MM.1S (cell line): Measurements from ENCODE around the gene PSMG3.

Experiments used
- DNase-seq: peaks from one replicate; pipeline ENCODE4 v3.0.0-alpha.2; 2015
- H2AFZ ChIP-seq: fragments of 300-600 bp; sonication (generic); 2 replicates; pipeline ENCODE4 v1.6.0; 2016; ENCODE audit warnings: antibody characterized with exemption, low read length
- H3F3A ChIP-seq: fragments of 300-600 bp; sonication (generic); 2 replicates; pipeline ENCODE4 v1.6.1; 2016; ENCODE audit warnings: mild to moderate bottlenecking, antibody characterized with exemption, low read length, moderate library complexity, mixed read lengths; ENCODE audit not compliant: insufficient read depth
- H3K27ac ChIP-seq: fragments of 300-600 bp; sonication (generic); 2 replicates; pipeline ENCODE4 v1.5.1; 2016; ENCODE audit warnings: mild to moderate bottlenecking, low read length
- H3K27me3 ChIP-seq: fragments of 300-600 bp; sonication (generic); replicated peaks from 2 replicates; pipeline ENCODE4 v1.6.0; 2016; ENCODE audit warnings: low read length; ENCODE audit not compliant: insufficient read depth
- H3K36me3 ChIP-seq: fragments of 300-600 bp; sonication (generic); replicated peaks from 2 replicates; pipeline ENCODE4 v1.6.1; 2016; ENCODE audit warnings: mild to moderate bottlenecking, low read length, mixed read lengths; ENCODE audit not compliant: insufficient read depth
- H3K4me1 ChIP-seq: fragments of 300-600 bp; sonication (generic); 2 replicates; pipeline ENCODE4 v1.6.1; 2016; ENCODE audit warnings: low read length, mixed read lengths
- H3K4me2 ChIP-seq: fragments of 300-600 bp; sonication (generic); 2 replicates; pipeline ENCODE4 v1.6.0; 2016; ENCODE audit warnings: low read depth, low read length
- H3K4me3 ChIP-seq: fragments of 300-600 bp; sonication (generic); 2 replicates; pipeline ENCODE4 v1.5.1; 2016; ENCODE audit warnings: low read length, mixed read lengths
- H3K79me2 ChIP-seq: fragments of 300-600 bp; sonication (generic); 2 replicates; pipeline ENCODE4 v1.6.1; 2016; ENCODE audit warnings: mixed run types, low read length, mixed read lengths
- H3K9ac ChIP-seq: fragments of 300-600 bp; sonication (generic); 2 replicates; pipeline ENCODE4 v1.6.1; 2016; ENCODE audit warnings: low read length, mixed read lengths
- H3K9me2 ChIP-seq: fragments of 300-600 bp; sonication (generic); replicated peaks from 2 replicates; pipeline ENCODE4 v1.6.1; 2016; ENCODE audit warnings: mild to moderate bottlenecking, low read length, mixed read lengths; ENCODE audit not compliant: insufficient read depth
- H3K9me3 ChIP-seq: fragments of 300-600 bp; sonication (generic); replicated peaks from 2 replicates; pipeline ENCODE4 v1.6.1; 2016; ENCODE audit warnings: mild to moderate bottlenecking, low read length, mixed read lengths; ENCODE audit not compliant: insufficient read depth
- H4K20me1 ChIP-seq: fragments of 300-600 bp; sonication (generic); 2 replicates; pipeline ENCODE4 v1.6.1; 2016; ENCODE audit warnings: mild to moderate bottlenecking, low read length, moderate library complexity, mixed read lengths; ENCODE audit not compliant: insufficient read depth
- EZH2 ChIP-seq: fragments of 300-600 bp; sonication (generic); optimal IDR thresholded peaks from 2 replicates; pipeline ENCODE3; 2017; ENCODE audit warnings: low read depth, mild to moderate bottlenecking, antibody characterized with exemption, low read length, mixed read lengths
- EZH2phosphoT487 ChIP-seq: fragments of 300-600 bp; sonication (generic); IDR thresholded peaks from 2 replicates; pipeline ENCODE4 v1.6.1; 2018; ENCODE audit warnings: antibody characterized with exemption, low read length
- TF ChIP-seq, protein P1 (sequence below): fragments of 300-600 bp; sonication (generic); IDR thresholded peaks from 2 replicates; pipeline ENCODE4 v1.5.1; 2016; ENCODE audit warnings: antibody characterized with exemption, low read length, mixed read lengths

PSMG3 gene

DNA sequence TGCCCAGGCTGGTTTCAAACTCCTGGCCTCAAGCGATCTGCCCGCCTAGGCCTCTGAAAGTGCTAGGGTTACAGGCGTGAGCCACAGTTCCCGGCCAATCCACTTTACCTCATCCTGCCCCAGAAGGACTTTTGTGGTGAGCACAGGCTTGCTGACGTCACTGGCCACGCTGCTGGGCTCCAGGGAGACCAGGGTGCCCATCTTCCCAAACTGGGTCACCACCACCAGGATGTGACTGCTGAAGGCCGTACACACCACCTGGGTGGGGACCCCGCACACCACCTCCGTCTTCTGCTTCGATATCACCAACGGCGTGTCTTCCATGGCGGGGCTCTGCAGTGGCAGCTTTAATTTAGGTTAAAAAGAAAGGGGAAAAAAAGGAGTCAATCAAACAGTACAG lies 816 bp downstream of the PSMG3 start:
- H3K27ac ChIP-seq: no peak overlapping the region
- H3K9me3 ChIP-seq: no peaks in the 10 kb centered on the region
- H2AFZ ChIP-seq: peak overlapping the region; percentile 82; the same call in 1 of the 2 replicates
- no peaks in the 10 kb centered on the region for H4K20me1 ChIP-seq
- H3K9me2 ChIP-seq: no peaks in the 10 kb centered on the region
- 0 out of 2 replicates have a peak, but pooled peaks cover 2% of the 10 kb centered on the region for H3K36me3 ChIP-seq
- H3K27me3 ChIP-seq: no peaks in the 10 kb centered on the region
- peaks cover 5% of the 10 kb centered on the region; the same call in 1 of the 2 replicates for H3K4me1 ChIP-seq
- H3K9ac ChIP-seq: peak overlapping the region; percentile 86; the same call in 1 of the 2 replicates
- peaks cover 5% of the 10 kb centered on the region for H3F3A ChIP-seq
- no peak for DNase-seq
- peak overlapping the region; percentile 69; the same call in 1 of the 2 replicates for H3K4me2 ChIP-seq
- peak overlapping the region; percentile 80 for H3K4me3 ChIP-seq
- peaks cover 8% of the 10 kb centered on the region for H3K79me2 ChIP-seq
- TF ChIP-seq, protein P1, sequence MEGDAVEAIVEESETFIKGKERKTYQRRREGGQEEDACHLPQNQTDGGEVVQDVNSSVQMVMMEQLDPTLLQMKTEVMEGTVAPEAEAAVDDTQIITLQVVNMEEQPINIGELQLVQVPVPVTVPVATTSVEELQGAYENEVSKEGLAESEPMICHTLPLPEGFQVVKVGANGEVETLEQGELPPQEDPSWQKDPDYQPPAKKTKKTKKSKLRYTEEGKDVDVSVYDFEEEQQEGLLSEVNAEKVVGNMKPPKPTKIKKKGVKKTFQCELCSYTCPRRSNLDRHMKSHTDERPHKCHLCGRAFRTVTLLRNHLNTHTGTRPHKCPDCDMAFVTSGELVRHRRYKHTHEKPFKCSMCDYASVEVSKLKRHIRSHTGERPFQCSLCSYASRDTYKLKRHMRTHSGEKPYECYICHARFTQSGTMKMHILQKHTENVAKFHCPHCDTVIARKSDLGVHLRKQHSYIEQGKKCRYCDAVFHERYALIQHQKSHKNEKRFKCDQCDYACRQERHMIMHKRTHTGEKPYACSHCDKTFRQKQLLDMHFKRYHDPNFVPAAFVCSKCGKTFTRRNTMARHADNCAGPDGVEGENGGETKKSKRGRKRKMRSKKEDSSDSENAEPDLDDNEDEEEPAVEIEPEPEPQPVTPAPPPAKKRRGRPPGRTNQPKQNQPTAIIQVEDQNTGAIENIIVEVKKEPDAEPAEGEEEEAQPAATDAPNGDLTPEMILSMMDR: no peak
- TF ChIP-seq EZH2phosphoT487 (no peak), EZH2 (no peak)

- H3K27ac ChIP-seq: no peak overlapping the region
- no peak overlapping the region for H3K4me3 ChIP-seq
- H3F3A ChIP-seq: peaks cover 5% of the 10 kb centered on the region
- H3K9me3 ChIP-seq: no peaks in the 10 kb centered on the region
- no peaks in the 10 kb centered on the region for H3K9me2 ChIP-seq
- H3K79me2 ChIP-seq: peaks cover 8% of the 10 kb centered on the region
- TF ChIP-seq EZH2phosphoT487 (no peak), EZH2 (no peak)
- TF ChIP-seq, protein P1: no peak
- no peaks in the 10 kb centered on the region for H4K20me1 ChIP-seq
- no peak overlapping the region for H3K4me2 ChIP-seq
- H3K9ac ChIP-seq: no peak overlapping the region
- H2AFZ ChIP-seq: no peak overlapping the region
- H3K4me1 ChIP-seq: peaks cover 5% of the 10 kb centered on the region; the same call in 1 of the 2 replicates
- no peaks in the 10 kb centered on the region for H3K27me3 ChIP-seq
- H3K36me3 ChIP-seq: 0 out of 2 replicates have a peak, but pooled peaks cover 2% of the 10 kb centered on the region
- no peak for DNase-seq
These were observed 1.8 kb downstream of the PSMG3 start for GRCh38 chr7:1567896-1568510.

GRCh38 chr7:1567049-1567771 lies 2.6 kb downstream of the PSMG3 start:
- H3K27ac ChIP-seq: no peak overlapping the region

More at GRCh38 chr7:1567049-1567771, 2.6 kb downstream of the PSMG3 start:
- TF ChIP-seq, protein P1: no peak
- TF ChIP-seq EZH2: no peak
- no peak for TF ChIP-seq EZH2phosphoT487
- H3K27me3 ChIP-seq: peaks cover 8% of the 10 kb centered on the region
- H3K4me2 ChIP-seq: no peak overlapping the region
- H3K9me2 ChIP-seq: no peaks in the 10 kb centered on the region
- H3K4me1 ChIP-seq: peaks cover 5% of the 10 kb centered on the region; the same call in 1 of the 2 replicates
- no peaks in the 10 kb centered on the region for H3K9me3 ChIP-seq
- H3K36me3 ChIP-seq: 0 out of 2 replicates have a peak, but pooled peaks cover 2% of the 10 kb centered on the region
- H2AFZ ChIP-seq: no peak overlapping the region
- H3K9ac ChIP-seq: no peak overlapping the region
- H3K4me3 ChIP-seq: no peak overlapping the region
- peaks cover 8% of the 10 kb centered on the region for H3K79me2 ChIP-seq
- peaks cover 5% of the 10 kb centered on the region for H3F3A ChIP-seq
- no peak for DNase-seq
- no peaks in the 10 kb centered on the region for H4K20me1 ChIP-seq
